Bronchial epithelial cell (primary cell): ENCODE measurements around the gene TEF. TPM values are rescaled to one million over a fixed set of nuclear protein-coding genes. Genes with fewer than 3 reads are reported as not detected.

Experiments
- DNase-seq: peaks from one replicate; pipeline ENCODE4 v3.0.0-alpha.2; 2010; ENCODE audit warnings: low read depth
- FAIRE-seq: peaks from 2 replicates; lab custom pipeline; 2011; peaks lifted over from hg19 to GRCh38; lab: Jason Lieb, UNC
- H3K27me3 ChIP-seq: 2 replicates; pipeline ENCODE4 v1.5.1; 2011; ENCODE audit warnings: low read length; ENCODE audit not compliant: control insufficient read depth, insufficient read depth
- H3K36me3 ChIP-seq: 2 replicates; pipeline ENCODE4 v1.5.1; 2011; ENCODE audit warnings: low read length; ENCODE audit not compliant: control insufficient read depth, insufficient read depth
- H3K4me3 ChIP-seq: 2 replicates; pipeline ENCODE4 v1.5.1; 2011; ENCODE audit warnings: mild to moderate bottlenecking, low read depth, low read length, control low read depth
- total RNA-seq: library from RNA; depleted of rRNA; stranded (reverse); fragments of >200 nt; gene quantifications from 2 replicates; pipeline ENCODE4 v1.2.1, GENCODE V29; 2014
- TF ChIP-seq, protein P1 (sequence below): IDR thresholded peaks from 2 replicates; pipeline ENCODE4 v1.5.1; 2011; ENCODE audit warnings: mild to moderate bottlenecking, moderate library complexity, low read length, control low read depth, inconsistent platforms; ENCODE audit not compliant: insufficient read depth, severe bottlenecking

Gene TEF
- total RNA-seq, 1 donor from 2014 or later: 7.6 TPM

DNA sequence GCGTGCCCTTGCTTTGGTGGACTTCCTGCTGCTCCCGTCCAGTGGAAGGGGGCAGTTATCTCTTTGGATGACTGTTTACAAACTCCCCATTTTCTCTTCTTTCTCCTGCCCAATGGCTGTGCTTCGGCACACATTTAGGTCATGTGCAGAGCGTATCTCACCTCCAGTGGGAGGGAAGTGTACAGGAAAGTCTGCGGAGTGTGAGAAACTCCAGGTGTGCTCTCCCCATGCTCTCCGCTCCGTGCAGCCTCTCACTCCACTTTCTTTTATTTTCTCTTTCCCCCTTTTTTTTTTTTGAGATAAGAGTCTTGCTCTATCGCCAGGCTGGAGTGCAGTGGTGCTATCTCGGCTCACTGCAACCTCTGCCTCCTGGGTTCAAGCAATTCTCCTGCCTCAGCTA, 11.9 kb upstream of the TEF start:
- TF ChIP-seq, protein P1, sequence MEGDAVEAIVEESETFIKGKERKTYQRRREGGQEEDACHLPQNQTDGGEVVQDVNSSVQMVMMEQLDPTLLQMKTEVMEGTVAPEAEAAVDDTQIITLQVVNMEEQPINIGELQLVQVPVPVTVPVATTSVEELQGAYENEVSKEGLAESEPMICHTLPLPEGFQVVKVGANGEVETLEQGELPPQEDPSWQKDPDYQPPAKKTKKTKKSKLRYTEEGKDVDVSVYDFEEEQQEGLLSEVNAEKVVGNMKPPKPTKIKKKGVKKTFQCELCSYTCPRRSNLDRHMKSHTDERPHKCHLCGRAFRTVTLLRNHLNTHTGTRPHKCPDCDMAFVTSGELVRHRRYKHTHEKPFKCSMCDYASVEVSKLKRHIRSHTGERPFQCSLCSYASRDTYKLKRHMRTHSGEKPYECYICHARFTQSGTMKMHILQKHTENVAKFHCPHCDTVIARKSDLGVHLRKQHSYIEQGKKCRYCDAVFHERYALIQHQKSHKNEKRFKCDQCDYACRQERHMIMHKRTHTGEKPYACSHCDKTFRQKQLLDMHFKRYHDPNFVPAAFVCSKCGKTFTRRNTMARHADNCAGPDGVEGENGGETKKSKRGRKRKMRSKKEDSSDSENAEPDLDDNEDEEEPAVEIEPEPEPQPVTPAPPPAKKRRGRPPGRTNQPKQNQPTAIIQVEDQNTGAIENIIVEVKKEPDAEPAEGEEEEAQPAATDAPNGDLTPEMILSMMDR: no peak
- peaks cover 5% of the 10 kb centered on the region for H3K27me3 ChIP-seq
- H3K36me3 ChIP-seq: no peaks in the 10 kb centered on the region
- no peak for DNase-seq
- FAIRE-seq: no peak
- no peak overlapping the region for H3K4me3 ChIP-seq

DNA sequence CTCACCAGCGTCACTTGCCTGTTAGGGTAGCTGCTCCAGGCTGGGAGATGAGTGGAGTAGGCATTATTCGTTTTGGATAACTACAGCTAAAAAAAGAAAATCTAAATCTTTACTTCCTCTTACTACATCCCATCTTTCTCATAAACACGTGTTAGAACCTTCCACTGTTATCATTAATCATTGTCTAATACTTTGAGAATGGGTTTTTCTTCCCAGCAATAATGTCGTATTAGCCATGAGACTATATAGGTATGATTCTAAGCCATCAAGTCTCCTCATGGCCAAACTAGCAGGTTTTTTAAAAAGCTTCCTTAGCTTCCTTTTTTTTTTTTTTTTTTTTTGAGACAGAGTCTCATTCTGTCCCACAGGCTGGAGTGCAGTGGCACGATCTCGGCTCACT, 3.9 kb upstream of the TEF start:
- FAIRE-seq (no peak), DNase-seq (no peak)
- TF ChIP-seq, protein P1: no peak
- H3K27me3 ChIP-seq: no peaks in the 10 kb centered on the region
- no peaks in the 10 kb centered on the region for H3K36me3 ChIP-seq
- no peak overlapping the region for H3K4me3 ChIP-seq

DNA sequence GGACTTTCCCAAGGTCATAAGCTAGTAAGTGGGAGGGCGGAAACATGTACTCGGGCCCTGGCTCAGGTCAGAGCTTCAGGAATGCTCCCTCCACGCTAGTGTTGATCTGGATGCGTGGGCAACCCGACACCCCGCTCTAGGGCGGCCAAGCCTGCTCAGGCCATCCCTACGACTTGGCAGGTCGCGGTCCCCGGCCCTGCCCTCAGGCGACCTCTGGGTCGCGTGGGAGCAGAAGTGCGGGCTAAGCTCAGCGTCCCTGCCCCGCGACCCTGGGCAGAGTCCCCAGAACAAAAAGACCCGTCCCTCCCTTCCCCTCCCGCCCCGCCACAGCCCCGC, 781 bp upstream of the TEF start:
- Histone ChIP-seq H3K4me3 (peak overlapping the region; percentile 80), H3K27me3 (no peaks in the 10 kb centered on the region), H3K36me3 (no peaks in the 10 kb centered on the region)
- FAIRE-seq: no peak
- TF ChIP-seq, protein P1: no peak
- DNase-seq: peak; percentile 42

DNA sequence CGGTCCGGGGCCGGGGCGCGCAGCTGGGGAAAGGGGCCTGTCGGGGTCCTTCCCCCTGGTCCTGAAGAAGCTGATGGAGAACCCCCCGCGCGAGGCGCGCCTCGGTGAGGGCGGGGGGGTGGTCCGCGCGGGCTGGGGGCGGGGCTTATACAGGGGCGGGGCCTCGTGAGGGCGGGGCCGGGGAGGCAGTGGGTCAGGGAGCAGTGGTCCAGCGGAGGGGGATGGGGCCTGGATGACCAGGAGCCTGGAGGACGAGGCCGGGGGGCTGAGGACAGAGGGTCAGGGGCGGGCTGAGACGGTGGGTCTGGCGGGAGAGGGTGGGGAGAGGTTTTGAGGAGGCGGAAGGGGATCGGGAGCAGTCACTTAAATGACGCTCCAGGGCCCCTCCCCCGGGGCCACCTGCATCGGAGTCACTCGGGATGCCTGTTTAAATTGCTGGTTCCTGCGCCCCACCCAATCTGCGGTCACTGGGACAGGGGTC, 396 bp downstream of the TEF start:
- Histone ChIP-seq H3K27me3 (no peaks in the 10 kb centered on the region), H3K36me3 (no peaks in the 10 kb centered on the region), H3K4me3 (peak overlapping the region; percentile 80)
- FAIRE-seq (no peak), DNase-seq (no peak)
- TF ChIP-seq, protein P1: no peak

DNA sequence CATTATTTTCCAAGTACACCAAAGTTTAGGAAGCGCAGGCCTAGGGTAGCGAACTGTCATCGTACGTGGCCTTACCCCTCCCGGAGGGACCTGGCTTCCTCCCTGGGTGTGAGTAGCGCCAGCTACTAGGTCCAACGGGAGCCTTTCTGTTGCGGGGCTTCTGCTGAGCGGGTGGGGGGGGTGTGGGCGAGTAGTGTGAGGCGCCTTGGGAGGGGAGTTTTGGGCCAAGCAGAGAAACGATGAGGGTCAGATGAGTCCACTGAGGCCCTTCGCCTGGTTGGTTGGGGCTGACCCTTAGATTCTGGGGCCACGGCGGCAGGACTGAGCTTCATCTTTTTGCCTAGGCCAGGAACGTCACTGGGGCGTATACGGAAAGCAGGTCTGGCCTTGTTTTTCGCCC, 868 bp downstream of the TEF start:
- TF ChIP-seq, protein P1: no peak
- DNase-seq: no peak
- H3K4me3 ChIP-seq: peak overlapping the region; percentile 80
- peaks cover under 1% of the 10 kb centered on the region for H3K36me3 ChIP-seq
- H3K27me3 ChIP-seq: no peaks in the 10 kb centered on the region
- FAIRE-seq: no peak

DNA sequence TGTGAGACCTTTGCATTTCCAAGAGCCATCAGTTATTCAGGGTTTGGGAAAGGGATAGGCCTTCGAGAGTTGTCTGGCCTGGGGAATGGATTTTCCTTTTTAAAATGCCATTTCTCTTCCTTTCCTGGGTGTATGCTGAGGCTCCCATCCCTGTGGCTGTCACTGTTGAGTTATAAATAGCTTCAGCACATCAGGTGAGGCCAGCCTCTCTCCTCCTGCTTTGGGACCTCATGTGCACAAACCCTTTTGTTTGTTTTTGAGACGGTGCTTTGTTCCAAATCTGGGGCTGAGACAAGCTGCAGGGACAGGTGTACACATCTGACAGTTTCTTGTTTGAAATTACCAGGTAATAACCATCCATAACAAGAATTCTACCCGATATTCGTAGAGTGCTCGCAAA, 1.3 kb downstream of the TEF start:
- FAIRE-seq: peak; percentile 85

More for the DNA sequence above, 1.3 kb downstream of the TEF start:
- TF ChIP-seq, protein P1: no peak
- no peaks in the 10 kb centered on the region for H3K27me3 ChIP-seq
- H3K4me3 ChIP-seq: peak overlapping the region; percentile 80
- DNase-seq: no peak
- H3K36me3 ChIP-seq: peaks cover 1% of the 10 kb centered on the region
